Stimulated activated CD4-positive, alpha-beta T cell treated with anti-CD3 and anti-CD28 coated beads, Interleukin-4, amount 100 ng/mL, for 4 hours (primary cell): Measurements from ENCODE around the gene ITPR3.

Source experiments
- DNase-seq, 2 experiments: peaks; one replicate each; pipeline ENCODE4 v3.0.0-alpha.2; 2020

ITPR3 gene

GRCh38 chr6:33688451-33689147, 67.5 kb downstream of the ITPR3 start:
- no peak for DNase-seq

GRCh38 chr6:33689148-33689494, 68.0 kb downstream of the ITPR3 start:
- no peak for DNase-seq

- DNase-seq = no peak
Measured at GRCh38 chr6:33689879-33690278, 68.8 kb downstream of the ITPR3 start.

- DNase-seq = no peak
Measured at GRCh38 chr6:33690766-33691165, 69.6 kb downstream of the ITPR3 start.

GRCh38 chr6:33691456-33692077, 70.4 kb downstream of the ITPR3 start:
- no peak for DNase-seq

- DNase-seq = no peak
Measured at GRCh38 chr6:33692078-33692759, 71.1 kb downstream of the ITPR3 start.

GRCh38 chr6:33692760-33693158, 71.6 kb downstream of the ITPR3 start:
- DNase-seq = peak; percentile 36 to 42

- no peak for DNase-seq
Measured at GRCh38 chr6:33693186-33694105, 72.3 kb downstream of the ITPR3 start.

- peak; percentile 70 to 84 for DNase-seq
Measured at GRCh38 chr6:33694401-33694931, 73.3 kb downstream of the ITPR3 start.

GRCh38 chr6:33694977-33695376, 73.9 kb downstream of the ITPR3 start:
- no peak for DNase-seq

- no peak for DNase-seq
Measured at GRCh38 chr6:33695451-33695887, 74.3 kb downstream of the ITPR3 start.

GRCh38 chr6:33696076-33696475, 75.0 kb downstream of the ITPR3 start:
- DNase-seq = no peak

- no peak for DNase-seq
Measured at GRCh38 chr6:33696548-33697518, 75.7 kb downstream of the ITPR3 start.

- no peak for DNase-seq
Measured at GRCh38 chr6:33697845-33698244, 76.7 kb downstream of the ITPR3 start.

GRCh38 chr6:33698494-33698893, 77.4 kb downstream of the ITPR3 start:
- no peak for DNase-seq

- DNase-seq = no peak
Measured at GRCh38 chr6:33699131-33699530, 78.0 kb downstream of the ITPR3 start.

- no peak for DNase-seq
Measured at GRCh38 chr6:33699739-33700138, 78.6 kb downstream of the ITPR3 start.

- DNase-seq = peak; percentile 62 to 68
Measured at GRCh38 chr6:33700391-33701050, 79.4 kb downstream of the ITPR3 start.

- no peak for DNase-seq
Measured at GRCh38 chr6:33702345-33702977, 81.3 kb downstream of the ITPR3 start.
